Neural progenitor cell (in vitro differentiated cells): ENCODE data around the gene CNTNAP2.

ENCODE experiments used
- EZH2 ChIP-seq: fragments of 200-600 bp; sonication (generic); IDR thresholded peaks from 2 replicates; pipeline ENCODE4 v1.6.1; 2017; ENCODE audit warnings: antibody characterized with exemption, mild to moderate bottlenecking, moderate library complexity
- EZH2phosphoT487 ChIP-seq: fragments of 200-600 bp; sonication (generic); IDR thresholded peaks from 2 replicates; pipeline ENCODE4 v1.6.1; 2017; ENCODE audit warnings: antibody characterized with exemption
- TF ChIP-seq, protein P1 (sequence below): fragments of 200-600 bp; sonication (generic); IDR thresholded peaks from 2 replicates; pipeline ENCODE4 v1.5.1; 2017; ENCODE audit warnings: antibody characterized with exemption, mild to moderate bottlenecking

DNA sequence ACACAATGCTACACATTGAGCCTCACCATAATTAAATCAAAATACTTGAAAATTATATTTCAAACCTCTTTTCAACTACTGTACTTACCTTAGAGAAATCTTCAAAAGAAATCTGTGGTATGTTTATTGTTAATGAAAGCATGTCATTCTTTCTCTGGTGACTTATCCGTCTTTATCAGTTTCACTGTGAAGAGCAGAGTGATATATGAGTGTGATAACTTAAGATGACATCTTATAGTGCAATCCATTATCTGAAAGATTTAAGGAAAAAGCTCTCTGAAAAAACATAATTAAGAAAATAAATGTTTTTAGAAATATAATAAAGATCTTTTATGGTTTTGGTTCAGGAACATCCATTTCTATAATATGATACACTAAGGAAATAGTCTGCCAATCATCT is 1562.3 kb downstream of the CNTNAP2 start:
- TF ChIP-seq, protein P1, sequence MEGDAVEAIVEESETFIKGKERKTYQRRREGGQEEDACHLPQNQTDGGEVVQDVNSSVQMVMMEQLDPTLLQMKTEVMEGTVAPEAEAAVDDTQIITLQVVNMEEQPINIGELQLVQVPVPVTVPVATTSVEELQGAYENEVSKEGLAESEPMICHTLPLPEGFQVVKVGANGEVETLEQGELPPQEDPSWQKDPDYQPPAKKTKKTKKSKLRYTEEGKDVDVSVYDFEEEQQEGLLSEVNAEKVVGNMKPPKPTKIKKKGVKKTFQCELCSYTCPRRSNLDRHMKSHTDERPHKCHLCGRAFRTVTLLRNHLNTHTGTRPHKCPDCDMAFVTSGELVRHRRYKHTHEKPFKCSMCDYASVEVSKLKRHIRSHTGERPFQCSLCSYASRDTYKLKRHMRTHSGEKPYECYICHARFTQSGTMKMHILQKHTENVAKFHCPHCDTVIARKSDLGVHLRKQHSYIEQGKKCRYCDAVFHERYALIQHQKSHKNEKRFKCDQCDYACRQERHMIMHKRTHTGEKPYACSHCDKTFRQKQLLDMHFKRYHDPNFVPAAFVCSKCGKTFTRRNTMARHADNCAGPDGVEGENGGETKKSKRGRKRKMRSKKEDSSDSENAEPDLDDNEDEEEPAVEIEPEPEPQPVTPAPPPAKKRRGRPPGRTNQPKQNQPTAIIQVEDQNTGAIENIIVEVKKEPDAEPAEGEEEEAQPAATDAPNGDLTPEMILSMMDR = no peak
- no peak for TF ChIP-seq EZH2
- TF ChIP-seq EZH2phosphoT487 = no peak
